Measurements from ENCODE around the gene PIMREG.
A peak's percentile ranks its signal among the peaks of the same experiment; 100 is the strongest.

PIMREG gene

GRCh38 chr17:6437956-6438355 lies 6.3 kb upstream of the PIMREG start:
- DNase-seq (ENCODE audit: low spot score): no peak

GRCh38 chr17:6439951-6440350 lies 4.3 kb upstream of the PIMREG start:
- DNase-seq (ENCODE audit: low spot score): no peak

GRCh38 chr17:6442775-6443174 lies 1.5 kb upstream of the PIMREG start:
- DNase-seq (ENCODE audit: low spot score): no peak

GRCh38 chr17:6444571-6445335 lies 498 bp downstream of the PIMREG start:
- DNase-seq (ENCODE audit: low spot score): no peak

DNA sequence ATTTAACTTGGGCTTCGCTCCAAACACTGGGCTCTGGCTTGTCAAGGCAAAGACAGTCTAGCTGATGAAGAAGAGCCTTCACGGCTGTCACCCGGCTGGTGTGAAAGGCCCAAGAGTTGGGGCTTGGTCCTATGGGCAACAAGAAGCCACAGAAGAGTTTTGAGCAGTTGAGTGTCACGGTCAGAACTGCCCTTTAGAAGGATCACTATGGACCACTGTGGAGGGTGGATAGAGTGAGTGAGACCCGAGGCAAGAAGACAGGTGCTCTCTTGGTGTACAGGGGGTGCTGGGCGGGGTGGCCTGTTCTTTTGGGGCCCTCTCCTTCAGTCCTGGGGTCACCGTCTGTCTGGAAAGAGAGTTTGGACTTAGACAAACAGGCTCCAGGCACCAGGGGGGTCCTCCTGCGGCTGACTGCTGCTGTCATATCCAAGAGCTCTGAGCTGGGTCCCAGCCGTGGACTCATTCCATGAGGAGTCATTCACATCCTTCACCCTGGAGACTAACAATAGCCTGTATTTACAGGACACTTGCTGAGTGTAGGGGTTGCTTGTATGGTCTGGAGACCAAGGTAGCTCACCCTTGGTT lies 2.4 kb downstream of the PIMREG start:
- DNase-seq (ENCODE audit: low spot score): no peak

- DNase-seq (ENCODE audit: low spot score): no peak
Observed at GRCh38 chr17:6448473-6448872, 4.2 kb downstream of the PIMREG start.

DNA sequence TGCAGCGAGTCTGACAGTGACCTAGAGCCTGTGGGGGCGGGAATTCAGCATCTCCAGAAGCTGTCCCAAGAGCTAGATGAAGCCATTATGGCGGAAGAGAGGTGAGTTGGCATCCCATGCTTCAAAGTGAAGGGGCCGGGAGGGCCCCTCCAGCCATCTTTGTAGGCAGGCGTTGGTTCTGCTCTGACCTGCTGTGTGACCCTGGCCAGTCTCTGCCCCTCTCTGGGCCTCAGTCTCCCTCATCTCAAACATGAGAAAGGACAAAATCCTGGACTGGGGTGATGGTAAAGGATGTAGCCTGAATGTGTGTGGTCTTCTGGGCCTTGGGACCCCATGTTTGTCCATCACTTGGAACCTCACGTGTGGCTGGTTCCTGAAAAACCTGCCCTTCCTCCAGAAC lies 5.1 kb downstream of the PIMREG start:
- DNase-seq (ENCODE audit: low spot score): no peak

GRCh38 chr17:6450926-6451832 lies 6.9 kb downstream of the PIMREG start:
- no peak for DNase-seq (ENCODE audit: low spot score)

DNA sequence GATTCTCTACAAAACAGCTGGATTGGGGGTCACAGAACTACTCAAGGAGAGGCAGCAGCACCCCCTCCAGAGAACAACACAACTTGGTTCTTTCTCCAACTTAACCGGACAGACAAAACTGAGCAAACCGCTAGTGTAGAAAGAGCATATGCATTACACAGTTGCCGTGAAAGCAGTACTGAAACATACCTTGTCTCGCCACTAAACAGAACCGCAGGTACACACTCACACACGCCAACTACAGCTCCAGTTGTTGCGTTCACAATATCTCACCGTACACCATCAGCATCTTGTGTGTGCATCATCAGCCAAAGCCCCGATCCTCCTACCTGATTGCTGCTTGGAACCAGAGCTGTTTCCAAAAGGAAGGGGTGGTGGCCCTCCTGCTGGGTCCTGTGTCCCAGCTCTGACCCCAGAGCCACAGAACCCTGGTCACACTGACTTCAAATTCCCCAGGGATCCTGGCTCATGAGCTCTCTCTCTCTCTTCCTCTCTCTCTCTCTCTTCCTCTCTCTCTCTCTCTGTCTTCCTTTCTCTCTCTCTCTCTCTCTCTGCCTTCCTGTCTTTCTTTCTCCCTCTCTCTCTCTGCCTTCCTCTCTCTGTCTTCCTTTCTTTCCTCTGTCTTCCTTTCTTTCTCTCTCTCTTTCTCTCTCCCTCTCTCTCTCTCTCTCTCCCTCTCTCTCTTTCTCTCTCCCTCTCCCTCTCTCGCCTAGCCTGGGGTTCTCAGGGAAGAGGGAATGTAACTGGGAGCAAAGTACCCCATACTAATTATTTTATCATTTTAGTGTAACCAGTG lies 8.4 kb downstream of the PIMREG start:
- DNase-seq (ENCODE audit: low spot score): no peak

- DNase-seq (ENCODE audit: low spot score): no peak
Observed at GRCh38 chr17:6453279-6454024, 9.2 kb downstream of the PIMREG start.

DNA sequence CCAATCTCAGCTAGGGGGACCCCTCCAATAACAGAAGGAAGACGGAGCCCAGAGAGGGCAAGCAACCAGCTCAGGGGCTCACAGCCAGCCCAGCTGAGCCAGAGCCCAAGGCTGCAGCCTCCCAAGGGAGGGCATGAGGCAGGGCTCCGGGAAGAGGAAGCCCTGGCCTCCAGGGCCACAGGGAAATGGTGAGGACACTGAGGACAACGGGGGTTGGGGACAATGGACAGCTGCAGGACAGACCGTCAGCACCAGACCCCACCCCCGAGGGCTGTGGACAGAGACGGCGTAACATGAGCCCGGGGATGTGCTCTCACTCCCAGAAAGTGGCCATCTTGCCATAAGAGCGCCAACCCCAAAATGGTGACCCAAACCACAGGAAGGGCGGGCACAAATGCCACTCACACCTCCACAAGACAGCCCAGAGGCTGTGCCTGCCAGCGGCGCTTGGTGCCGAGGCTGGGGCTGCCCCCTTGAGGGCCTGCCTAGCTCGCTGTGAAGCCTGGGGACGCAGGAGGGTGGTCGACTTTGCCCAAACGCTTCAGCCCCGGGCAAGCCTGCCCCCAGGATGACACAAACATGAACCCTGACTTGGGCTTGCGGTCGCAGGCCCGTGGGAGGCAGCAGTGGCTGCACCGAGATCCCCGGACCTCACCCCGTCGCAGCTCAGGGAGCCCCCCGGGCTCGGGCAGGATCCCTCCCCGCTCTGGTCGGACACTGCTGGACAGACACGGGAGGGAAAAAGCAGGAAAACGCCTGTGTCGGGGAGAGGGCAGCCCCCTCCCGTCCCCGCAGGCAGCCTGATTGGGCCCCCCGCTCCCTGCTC lies 10.5 kb downstream of the PIMREG start:
- no peak for DNase-seq (ENCODE audit: low spot score)

DNA sequence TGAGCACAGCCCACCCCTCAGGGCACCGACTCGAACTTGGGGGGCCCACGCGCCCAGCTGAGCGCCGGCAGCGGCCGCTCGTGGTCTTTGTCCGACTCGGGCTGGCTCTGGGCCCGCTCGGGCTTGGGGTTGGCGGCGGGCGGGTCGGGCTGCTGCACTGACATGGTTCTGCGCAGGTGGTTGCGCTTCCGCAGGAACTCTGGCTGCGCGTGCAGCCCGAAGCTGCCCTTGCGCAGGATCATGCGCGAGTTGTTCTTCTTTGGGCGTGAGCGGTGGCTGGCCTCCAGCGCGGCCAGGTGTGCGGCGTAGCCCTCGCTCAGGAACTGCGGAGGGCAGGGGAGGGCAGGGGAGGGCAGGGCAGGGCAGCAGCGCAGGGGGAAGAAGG lies 11.1 kb downstream of the PIMREG start:
- DNase-seq (ENCODE audit: low spot score): no peak

- no peak for DNase-seq (ENCODE audit: low spot score)
Observed at GRCh38 chr17:6456321-6456720, 12.1 kb downstream of the PIMREG start.

DNA sequence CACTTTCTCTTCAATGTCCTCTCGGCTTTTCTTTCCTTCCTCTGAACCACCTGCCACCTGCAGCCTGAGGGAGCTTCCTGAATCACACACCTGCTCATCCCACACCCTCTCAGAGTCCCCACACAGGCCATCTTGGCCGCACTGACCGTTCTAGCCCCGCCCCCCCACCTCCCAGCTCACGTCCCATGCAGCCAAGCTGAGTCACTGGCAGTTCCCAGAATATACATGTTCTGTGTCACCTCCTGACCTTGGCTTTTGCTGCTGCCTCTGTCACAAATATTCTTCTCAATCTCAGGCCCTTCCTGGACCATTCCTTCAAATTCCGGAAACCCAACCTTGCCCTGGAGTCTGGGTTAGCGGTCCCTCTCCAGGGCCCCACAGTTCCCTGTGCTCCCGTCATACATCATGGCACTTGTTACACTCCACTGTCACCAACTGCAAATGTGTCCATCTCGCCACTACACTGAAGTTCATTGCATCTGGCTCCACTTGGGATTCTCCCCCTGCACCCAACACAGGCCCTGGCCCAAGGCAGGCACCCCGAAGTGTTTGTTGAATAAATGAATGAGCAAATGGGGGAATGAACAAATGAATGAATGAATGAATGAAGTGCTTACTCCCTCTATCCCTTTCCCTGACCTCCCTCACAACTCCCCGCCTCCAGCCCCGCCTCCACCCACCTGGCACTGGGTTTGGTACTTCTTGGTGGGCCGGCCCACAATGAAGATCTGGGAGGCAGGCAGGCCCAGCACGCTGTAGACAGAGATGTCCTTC lies 12.8 kb downstream of the PIMREG start:
- no peak for DNase-seq (ENCODE audit: low spot score)

DNA sequence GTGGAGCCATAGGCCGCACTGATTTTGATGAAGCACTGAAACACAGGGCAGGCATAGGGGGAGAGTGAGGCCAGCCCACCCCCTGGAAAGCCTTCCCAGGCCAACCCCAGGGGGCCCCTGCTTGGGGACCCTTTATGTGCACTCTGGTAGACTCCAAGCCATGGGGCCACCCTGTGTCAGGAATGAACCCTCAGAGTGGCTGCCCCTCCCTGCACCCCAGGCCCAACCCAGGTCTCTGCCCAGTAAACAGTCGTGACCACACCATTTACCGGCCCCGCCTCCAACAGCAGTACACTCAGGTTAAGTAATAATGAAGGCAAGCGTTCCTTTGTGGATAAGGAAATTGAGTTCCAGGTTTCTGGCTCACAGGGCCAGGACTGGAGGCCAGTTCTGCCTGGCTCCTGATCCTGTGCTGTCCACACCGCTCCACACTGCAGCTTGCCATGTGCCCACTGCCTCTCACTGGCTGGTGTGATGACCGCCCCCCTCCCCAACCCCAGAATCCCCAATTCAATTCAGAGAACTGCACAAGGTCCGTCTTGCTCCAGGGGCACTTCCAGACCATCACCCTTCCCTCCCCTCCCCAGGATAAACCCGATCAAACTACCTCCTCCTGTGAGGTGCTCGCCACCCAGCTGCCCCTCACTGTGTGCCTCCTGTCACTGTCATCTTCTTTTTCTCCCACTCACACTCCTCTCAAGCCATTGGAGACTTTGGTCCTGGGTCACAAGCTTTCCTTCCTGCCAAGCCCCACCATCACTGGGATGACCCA lies 13.6 kb downstream of the PIMREG start:
- no peak for DNase-seq (ENCODE audit: low spot score)

- DNase-seq (ENCODE audit: low spot score): no peak
Observed at GRCh38 chr17:6458460-6458950, 14.2 kb downstream of the PIMREG start.

- DNase-seq (ENCODE audit: low spot score): peak; percentile 27
Observed at GRCh38 chr17:6460531-6461161, 16.4 kb downstream of the PIMREG start.

- no peak for DNase-seq (ENCODE audit: low spot score)
Observed at GRCh38 chr17:6461246-6461645, 17.0 kb downstream of the PIMREG start.
